ENCODE measurements around the gene PPM1E. TPM values are rescaled to one million over a fixed set of nuclear protein-coding genes. Genes with fewer than 3 reads are reported as not detected.
"Not testable (repeated sequence)": the region's sequence is repeated elsewhere in the genome, so short reads cannot be mapped to it uniquely, and the experiment has no call there.

PPM1E gene
- total RNA-seq, 4 donors from 2014 or later, result 0.35 to 0.92 (median 0.44) TPM

GRCh38 chr17:58829172-58829637, 73.6 kb downstream of the PPM1E start:
- TF ChIP-seq EP300 (IDR thresholded peaks at IDR 0.05) (no peak), POLR2AphosphoS5 (IDR thresholded peaks at IDR 0.05) (no peak)
- ATAC-seq, result no peak
- Histone ChIP-seq H3K4me1 (no peaks in the 10 kb centered on the region), H3K4me3 (no peak overlapping the region), H3K36me3 (no peaks in the 10 kb centered on the region), H3K27me3 (no peaks in the 10 kb centered on the region), H3K9me3 (peaks cover 0 to 11% (median 0%) of the 10 kb centered on the region in 3 donors), H3K27ac (no peak overlapping the region)
- WGBS, 2 donors (ENCODE audit: low coverage in 1 of 2), result 91 to 98% methylated on average over 9 of the region's 10 CpGs

- ATAC-seq, result no peak
- WGBS, 2 donors (ENCODE audit: low coverage in 1 of 2), result 91 to 100% methylated on average over 1 of the region's 1 CpG
- TF ChIP-seq POLR2AphosphoS5 (IDR thresholded peaks at IDR 0.05) (no peak), EP300 (IDR thresholded peaks at IDR 0.05) (no peak), POLR2A (IDR thresholded peaks at IDR 0.05) (no peak)
- TF ChIP-seq, protein P1, sequence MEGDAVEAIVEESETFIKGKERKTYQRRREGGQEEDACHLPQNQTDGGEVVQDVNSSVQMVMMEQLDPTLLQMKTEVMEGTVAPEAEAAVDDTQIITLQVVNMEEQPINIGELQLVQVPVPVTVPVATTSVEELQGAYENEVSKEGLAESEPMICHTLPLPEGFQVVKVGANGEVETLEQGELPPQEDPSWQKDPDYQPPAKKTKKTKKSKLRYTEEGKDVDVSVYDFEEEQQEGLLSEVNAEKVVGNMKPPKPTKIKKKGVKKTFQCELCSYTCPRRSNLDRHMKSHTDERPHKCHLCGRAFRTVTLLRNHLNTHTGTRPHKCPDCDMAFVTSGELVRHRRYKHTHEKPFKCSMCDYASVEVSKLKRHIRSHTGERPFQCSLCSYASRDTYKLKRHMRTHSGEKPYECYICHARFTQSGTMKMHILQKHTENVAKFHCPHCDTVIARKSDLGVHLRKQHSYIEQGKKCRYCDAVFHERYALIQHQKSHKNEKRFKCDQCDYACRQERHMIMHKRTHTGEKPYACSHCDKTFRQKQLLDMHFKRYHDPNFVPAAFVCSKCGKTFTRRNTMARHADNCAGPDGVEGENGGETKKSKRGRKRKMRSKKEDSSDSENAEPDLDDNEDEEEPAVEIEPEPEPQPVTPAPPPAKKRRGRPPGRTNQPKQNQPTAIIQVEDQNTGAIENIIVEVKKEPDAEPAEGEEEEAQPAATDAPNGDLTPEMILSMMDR (IDR thresholded peaks at IDR 0.05), result no peak
- Histone ChIP-seq H3K27me3 (no peaks in the 10 kb centered on the region), H3K9me3 (peaks cover 0 to 11% (median 0%) of the 10 kb centered on the region in 3 donors), H3K4me3 (no peak overlapping the region), H3K27ac (no peak overlapping the region), H3K4me1 (no peaks in the 10 kb centered on the region), H3K36me3 (no peaks in the 10 kb centered on the region)
These were observed 76.1 kb downstream of the PPM1E start for GRCh38 chr17:58831780-58832179.

- TF ChIP-seq, protein P1 (IDR thresholded peaks at IDR 0.05), result no peak
- TF ChIP-seq POLR2AphosphoS5 (IDR thresholded peaks at IDR 0.05) (no peak), EP300 (IDR thresholded peaks at IDR 0.05) (no peak), POLR2A (IDR thresholded peaks at IDR 0.05) (no peak)
- Histone ChIP-seq H3K9me3 (peaks cover 0 to 11% (median 0%) of the 10 kb centered on the region in 3 donors), H3K4me3 (no peak overlapping the region), H3K27me3 (no peaks in the 10 kb centered on the region), H3K36me3 (no peaks in the 10 kb centered on the region), H3K4me1 (no peaks in the 10 kb centered on the region), H3K27ac (no peak overlapping the region)
- WGBS, 2 donors (ENCODE audit: low coverage in 1 of 2), result 85 to 89% methylated on average over 2 to 3 of the region's 3 CpGs
- ATAC-seq, result no peak
These were observed 76.9 kb downstream of the PPM1E start for GRCh38 chr17:58832514-58832913.

DNA sequence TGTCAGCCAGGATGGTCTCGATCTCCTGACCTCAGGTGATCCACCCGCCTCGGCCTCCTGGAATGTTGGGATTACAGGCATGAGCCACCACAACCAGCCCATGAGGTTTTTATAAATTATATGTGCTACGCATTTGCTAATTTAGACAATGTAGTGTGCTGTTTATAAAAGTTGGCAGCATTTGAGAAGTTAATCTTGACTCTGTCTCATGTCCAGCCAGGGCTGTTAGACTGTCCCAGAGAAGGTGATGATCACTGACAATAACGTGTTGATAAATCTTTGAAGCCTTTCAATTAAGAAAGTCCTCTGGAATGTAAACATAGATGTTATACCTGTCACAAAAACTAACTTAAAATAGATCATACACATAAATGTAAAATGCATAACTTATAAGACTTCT, 82.0 kb downstream of the PPM1E start:
- Histone ChIP-seq H3K4me1 (no peaks in the 10 kb centered on the region), H3K9me3 (no peaks in the 10 kb centered on the region), H3K27me3 (no peaks in the 10 kb centered on the region), H3K27ac (no peak overlapping the region), H3K36me3 (no peaks in the 10 kb centered on the region), H3K4me3 (no peak overlapping the region)
- TF ChIP-seq POLR2AphosphoS5 (IDR thresholded peaks at IDR 0.05) (no peak), POLR2A (IDR thresholded peaks at IDR 0.05) (no peak), EP300 (IDR thresholded peaks at IDR 0.05) (no peak)
- TF ChIP-seq, protein P1 (IDR thresholded peaks at IDR 0.05), result no peak
- ATAC-seq, result no peak
- 19 to 55% methylated on average over 2 to 5 of the region's 5 CpGs for WGBS, 2 donors (ENCODE audit: low coverage in 1 of 2)

DNA sequence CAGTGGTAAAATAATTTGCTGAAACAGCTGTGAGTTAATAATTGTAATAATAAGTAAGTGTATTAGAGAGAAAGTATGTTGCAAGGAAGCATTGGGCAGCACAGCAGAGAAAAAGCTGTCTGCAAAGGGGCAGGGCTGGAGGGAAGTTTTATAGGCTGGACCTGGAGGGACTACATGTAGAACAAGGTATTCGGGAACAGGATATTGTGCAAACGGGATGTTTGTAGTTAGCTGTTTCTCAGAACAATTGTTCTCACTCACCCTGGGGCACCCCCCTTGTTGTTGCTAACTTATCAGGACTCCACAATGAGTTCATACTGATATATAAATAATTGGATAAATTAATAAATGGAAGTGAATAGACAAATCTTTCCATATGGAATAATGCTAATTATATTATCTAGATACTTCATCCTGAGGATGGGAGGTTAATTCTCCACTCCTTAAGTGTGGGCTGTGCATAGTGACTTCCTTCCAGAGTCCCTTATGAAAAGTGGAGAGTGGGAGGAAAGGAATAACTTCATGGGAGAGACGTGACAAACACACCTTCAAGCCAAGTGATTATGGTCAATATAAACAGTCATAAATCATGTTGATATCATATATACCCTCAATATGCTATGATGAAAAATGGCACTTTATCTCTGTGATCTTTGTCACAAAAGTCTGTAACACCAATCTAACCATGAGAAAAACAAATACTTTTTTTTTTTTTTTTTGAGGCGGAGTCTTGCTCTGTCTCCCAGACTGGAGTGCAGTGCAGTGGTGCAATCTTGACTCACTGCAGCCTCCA, 85.4 kb downstream of the PPM1E start:
- no peak overlapping the region for H3K27ac ChIP-seq
- H3K27me3 ChIP-seq, result no peaks in the 10 kb centered on the region

DNA sequence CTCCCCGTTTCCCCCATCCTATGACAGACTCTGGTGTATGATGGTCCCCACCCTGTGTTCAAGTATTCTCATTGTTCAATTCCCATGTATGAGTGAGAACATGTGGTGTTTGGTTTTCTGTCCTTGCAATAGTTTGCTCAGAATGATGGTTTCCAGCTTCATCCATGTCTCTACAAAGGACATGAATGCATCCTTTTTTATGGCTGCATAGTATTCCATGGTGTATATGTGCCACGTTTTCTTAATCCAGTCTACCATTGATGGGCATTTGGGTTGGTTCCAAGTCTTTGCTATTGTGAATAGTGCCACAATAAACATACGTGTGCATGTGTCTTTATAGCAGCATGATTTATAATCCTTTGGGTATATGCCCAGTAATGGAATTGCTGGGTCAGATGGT, 90.8 kb downstream of the PPM1E start:
- H3K4me1 ChIP-seq, H3K27me3 ChIP-seq, H3K4me3 ChIP-seq, H3K27ac ChIP-seq, H3K9me3 ChIP-seq, H3K36me3 ChIP-seq, ATAC-seq: not testable (repeated sequence)
- 79 to 90% methylated on average over 1 to 2 of the region's 3 CpGs for WGBS, 2 donors (ENCODE audit: low coverage in 1 of 2)

More for the DNA sequence above, 85.4 kb downstream of the PPM1E start:
- no peak overlapping the region for H3K4me3 ChIP-seq
- no peaks in the 10 kb centered on the region for H3K4me1 ChIP-seq
- ATAC-seq, result no peak
- WGBS, 2 donors (ENCODE audit: low coverage in 1 of 2), result 62 to 63% methylated on average over 4 of the region's 4 CpGs
- H3K9me3 ChIP-seq, result no peaks in the 10 kb centered on the region
- H3K36me3 ChIP-seq, result no peaks in the 10 kb centered on the region
- no peak for TF ChIP-seq POLR2A (IDR thresholded peaks at IDR 0.05)
- TF ChIP-seq POLR2AphosphoS5 (IDR thresholded peaks at IDR 0.05), result no peak
- TF ChIP-seq, protein P1 (IDR thresholded peaks at IDR 0.05), result no peak
- TF ChIP-seq EP300 (IDR thresholded peaks at IDR 0.05), result no peak

GRCh38 chr17:58850106-58850505, 94.5 kb downstream of the PPM1E start:
- 95% methylated on average over 2 of the region's 2 CpGs; no CpG with 5 or more reads in 1 of the 2 donors for WGBS, 2 donors (ENCODE audit: low coverage in 1 of 2)
- not testable (repeated sequence) for H3K27me3 ChIP-seq, ATAC-seq

More at GRCh38 chr17:58850106-58850505, 94.5 kb downstream of the PPM1E start:
- not testable (repeated sequence) for H3K4me3 ChIP-seq, H3K36me3 ChIP-seq, H3K27ac ChIP-seq, H3K4me1 ChIP-seq
- peaks cover 0 to 17% (median 0%) of the 10 kb centered on the region in 3 donors for H3K9me3 ChIP-seq
